H1 (cell line): Measurements from ENCODE around the gene ZNF813. TPM values are rescaled to one million over a fixed set of nuclear protein-coding genes. Genes with fewer than 3 reads are reported as not detected.

ENCODE experiments used
- CEBPB ChIP-seq: IDR thresholded peaks from 2 replicates; pipeline ENCODE4 v1.6.1; 2012; ENCODE audit warnings: low read depth, low read length
- HDAC2 ChIP-seq, 2 experiments: fragments of 300-600 bp in 1 of 2; sonication (generic) in 1 of 2; IDR thresholded peaks; 2 replicates each; pipeline ENCODE4 v1.6.1; 2011 to 2012; ENCODE audit warnings: low read depth in 2 of 2, low read length in 2 of 2, mild to moderate bottlenecking in 2 of 2, moderate library complexity in 2 of 2, borderline replicate concordance in 1 of 2, inconsistent platforms in 1 of 2
- NANOG ChIP-seq: IDR thresholded peaks from 2 replicates; pipeline ENCODE4 v1.6.1; 2011; ENCODE audit warnings: low read length, low read depth, mild to moderate bottlenecking, inconsistent platforms; ENCODE audit not compliant: insufficient read depth, poor library complexity, severe bottlenecking
- POLR2A ChIP-seq, 2 experiments: IDR thresholded peaks; 1 replicate in 1 of 2; 2 replicates in 1 of 2; pipeline ENCODE4 v1.6.1; 2011; ENCODE audit warnings: low read depth in 2 of 2, low read length in 2 of 2, mild to moderate bottlenecking in 2 of 2; ENCODE audit errors: control extremely low read depth in 1 of 2
- POU5F1 ChIP-seq: IDR thresholded peaks from 2 replicates; pipeline ENCODE4 v1.6.1; 2011; ENCODE audit warnings: low read depth, mild to moderate bottlenecking, low read length, moderate library complexity
- RAD21 ChIP-seq, 2 experiments: IDR thresholded peaks in 1 of 2; conservative IDR thresholded peaks in 1 of 2; 2 replicates each; pipeline ENCODE4 v1.6.1; 2011; ENCODE audit warnings: low read depth in 2 of 2, low read length in 2 of 2, improper control_type of control experiment in 1 of 2, inconsistent platforms in 1 of 2, mild to moderate bottlenecking in 1 of 2, moderate library complexity in 1 of 2
- RBBP5 ChIP-seq: IDR thresholded peaks from 2 replicates; pipeline ENCODE4 v1.7.1; 2012; ENCODE audit warnings: low read depth, mild to moderate bottlenecking, inconsistent platforms, low read length, moderate library complexity, borderline replicate concordance
- SAP30 ChIP-seq: fragments of 300-600 bp; sonication (generic); IDR thresholded peaks from 2 replicates; pipeline ENCODE4 v1.7.1; 2012; ENCODE audit warnings: low read length, moderate library complexity, mild to moderate bottlenecking, inconsistent platforms; ENCODE audit not compliant: insufficient read depth, insufficient replicate concordance
- TAF7 ChIP-seq: optimal IDR thresholded peaks from 2 replicates; pipeline ENCODE3; 2011; ENCODE audit warnings: low read depth, mild to moderate bottlenecking, inconsistent platforms, low read length, moderate library complexity, borderline replicate concordance
- TEAD4 ChIP-seq: IDR thresholded peaks from 2 replicates; pipeline ENCODE4 v1.6.1; 2012; ENCODE audit warnings: low read depth, low read length, inconsistent platforms, mixed read lengths
- YY1 ChIP-seq: IDR thresholded peaks from 2 replicates; pipeline ENCODE4 v1.6.1; 2011; ENCODE audit warnings: low read depth, mild to moderate bottlenecking, low read length
- polyA plus RNA-seq, 7 experiments: library from polyadenylated mRNA; depleted of rRNA in 3 of 7; stranded (reverse) in 5 of 7; unstranded in 2 of 7; fragments of >200 nt in 5 of 7; fragments of 200-250 nt in 2 of 7; gene quantifications; 1 replicate in 5 of 7; 2 replicates in 1 of 7; 4 replicates in 1 of 7; pipeline versions ENCODE4 v1.2.1 to v1.2.3, GENCODE V29; 2011 to 2013; ENCODE audit warnings: missing spikeins in 2 of 7, mixed read lengths in 2 of 7
- total RNA-seq: library from RNA; stranded (reverse); fragmentation: NEBNext Ultra II Directional; extraction: Animal tissue kit (Norgen Biotek cat#: 25700); gene quantifications from 2 replicates; pipeline ENCODE4 v1.2.1, GENCODE V29; 2021
- TF ChIP-seq, protein P1 (sequence below): IDR thresholded peaks from 2 replicates; pipeline ENCODE4 v1.6.1; 2012; ENCODE audit warnings: inconsistent platforms

The ZNF813 gene
- total and polyA plus RNA-seq, 2 of the 8 experiments (the other 6 are each of a cell fraction or from before 2014, with no cell fraction given), result 2.9 to 22.1 TPM

DNA sequence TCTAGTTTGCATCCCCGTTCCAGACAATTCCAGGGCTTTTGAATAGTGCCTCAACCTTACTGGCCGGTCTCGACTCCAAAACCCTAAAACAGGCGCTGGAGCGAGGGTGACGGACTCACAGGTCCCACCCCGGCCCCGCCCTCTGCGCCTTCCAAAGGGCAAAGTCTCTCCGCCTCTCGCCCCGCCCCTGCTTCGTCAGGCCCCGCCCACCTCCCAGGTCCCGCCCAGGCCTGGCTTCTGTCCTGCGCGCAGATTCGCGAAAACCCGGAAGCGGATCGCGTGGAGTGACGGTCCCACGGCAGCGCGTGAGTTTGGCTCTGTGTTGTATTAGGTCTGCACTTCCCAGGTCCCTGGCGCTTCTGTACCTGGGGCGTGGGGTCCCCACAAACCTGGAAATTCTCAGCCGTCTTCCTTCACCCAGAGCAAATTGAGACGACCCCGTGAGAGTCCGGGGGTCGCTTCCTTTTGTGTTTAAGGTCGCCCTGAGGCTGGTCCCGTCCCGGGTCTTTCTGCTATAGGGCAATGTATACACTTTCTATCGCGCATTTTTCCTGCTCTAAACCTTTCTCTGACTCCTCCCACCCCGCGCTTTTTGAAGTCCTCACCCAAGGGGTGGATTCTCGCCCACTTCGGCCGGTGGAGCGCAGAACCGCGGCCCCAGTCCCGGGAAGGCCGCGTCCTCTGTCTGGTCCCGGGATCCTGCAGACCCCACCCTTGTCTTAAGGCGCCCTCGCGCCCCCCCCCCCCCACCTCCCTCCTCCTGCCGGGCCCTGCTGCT is at the start of gene ZNF813 (continued):
- TF ChIP-seq HDAC2 (IDR thresholded peaks at IDR 0.05; ENCODE audit: borderline replicate concordance in 1 of 2, low read depth in 2 of 2, low read length in 2 of 2), result 0 out of 4 replicates have a peak, but pooled peaks have one; percentile 17 to 52
- TF ChIP-seq TEAD4, result no peak
- no peak for TF ChIP-seq YY1
- TF ChIP-seq SAP30, result peak; percentile 31
- TF ChIP-seq RAD21 (IDR thresholded peaks at IDR 0.05 in 1 of 2, conservative IDR thresholded peaks at IDR 0.05 in 1 of 2; ENCODE audit: low read depth in 2 of 2, low read length in 2 of 2), result no peak
- TF ChIP-seq RBBP5, result peak; percentile 60; the same call in 1 of the 2 replicates
- TF ChIP-seq POLR2A (IDR thresholded peaks at IDR 0.05; ENCODE audit: control extremely low read depth in 1 of 2, low read depth in 2 of 2, low read length in 2 of 2), result peak in 1 of 2 experiments; percentile 39; a peak in 1 of 3 replicates
- TF ChIP-seq POU5F1, result no peak
- TF ChIP-seq TAF7, result no peak
- TF ChIP-seq, protein P1, sequence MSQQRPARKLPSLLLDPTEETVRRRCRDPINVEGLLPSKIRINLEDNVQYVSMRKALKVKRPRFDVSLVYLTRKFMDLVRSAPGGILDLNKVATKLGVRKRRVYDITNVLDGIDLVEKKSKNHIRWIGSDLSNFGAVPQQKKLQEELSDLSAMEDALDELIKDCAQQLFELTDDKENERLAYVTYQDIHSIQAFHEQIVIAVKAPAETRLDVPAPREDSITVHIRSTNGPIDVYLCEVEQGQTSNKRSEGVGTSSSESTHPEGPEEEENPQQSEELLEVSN, result peak; percentile 31; the same call in 1 of the 2 replicates
- no peak for TF ChIP-seq CEBPB
- TF ChIP-seq NANOG, result no peak
